Measurements from ENCODE around the gene SLC6A6. TPM values are rescaled to one million over a fixed set of nuclear protein-coding genes. Genes with fewer than 3 reads are reported as not detected.

SLC6A6 gene
- total RNA-seq, 1 donor from 2014 or later: 24.2 TPM

GRCh38 chr3:14524920-14525660 is 122.7 kb downstream of the SLC6A6 start:
- H3K9ac ChIP-seq (ENCODE audit: low read length): no peak overlapping the region
- no peak overlapping the region for H3K4me2 ChIP-seq (ENCODE audit: low read length)
- Mint-ChIP-seq H3K27ac (ENCODE audit: unreplicated experiment) (peak overlapping the region; percentile 30), H3K4me3 (ENCODE audit: unreplicated experiment) (no peak overlapping the region), H3K4me1 (ENCODE audit: low read depth, unreplicated experiment) (peaks cover 14% of the 10 kb centered on the region), H3K36me3 (ENCODE audit: low read depth, unreplicated experiment) (peaks cover 2% of the 10 kb centered on the region), H3K27me3 (ENCODE audit: low read depth, unreplicated experiment) (peaks cover 16% of the 10 kb centered on the region), H3K9me3 (ENCODE audit: unreplicated experiment) (peaks cover 2% of the 10 kb centered on the region)
- DNase-seq (ENCODE audit: low read depth) (no peak), FAIRE-seq (no peak)
- H3K9me3 ChIP-seq (ENCODE audit: insufficient read depth, low read depth, low read length): no peaks in the 10 kb centered on the region
- TF ChIP-seq CTCF (IDR thresholded peaks at IDR 0.05; ENCODE audit: insufficient read depth, low read depth, low read length) (no peak), EZH2 (IDR thresholded peaks at IDR 0.05; ENCODE audit: insufficient read depth, low read length) (no peak)
- H4K20me1 ChIP-seq (ENCODE audit: insufficient read depth, low read length): no peaks in the 10 kb centered on the region
- no peak overlapping the region for H2AFZ ChIP-seq (ENCODE audit: low read depth, low read length)
- no peaks in the 10 kb centered on the region for H3K36me3 ChIP-seq (ENCODE audit: insufficient read depth, low read length)
- peaks cover 18% of the 10 kb centered on the region for H3K27me3 ChIP-seq (ENCODE audit: insufficient read depth, low read length)
- H3K27ac ChIP-seq (ENCODE audit: low read depth, low read length): no peak overlapping the region
- no peak overlapping the region for H3K4me3 ChIP-seq (ENCODE audit: insufficient read depth, low read depth, low read length)
- H3K79me2 ChIP-seq (ENCODE audit: insufficient read depth, low read length): no peaks in the 10 kb centered on the region
- no peaks in the 10 kb centered on the region for H3K4me1 ChIP-seq (ENCODE audit: insufficient read depth, low read length)

GRCh38 chr3:14525685-14526631 is 123.6 kb downstream of the SLC6A6 start:
- no peaks in the 10 kb centered on the region for H3K79me2 ChIP-seq (ENCODE audit: insufficient read depth, low read length)
- no peak overlapping the region for H3K27ac ChIP-seq (ENCODE audit: low read depth, low read length)
- H3K9me3 ChIP-seq (ENCODE audit: insufficient read depth, low read depth, low read length): no peaks in the 10 kb centered on the region
- peaks cover 14% of the 10 kb centered on the region for H3K27me3 ChIP-seq (ENCODE audit: insufficient read depth, low read length)
- DNase-seq (ENCODE audit: low read depth) (peak; percentile 36), FAIRE-seq (no peak)
- H3K4me1 Mint-ChIP-seq (ENCODE audit: low read depth, unreplicated experiment): peaks cover 14% of the 10 kb centered on the region
- no peaks in the 10 kb centered on the region for H4K20me1 ChIP-seq (ENCODE audit: insufficient read depth, low read length)
- H3K9ac ChIP-seq (ENCODE audit: low read length): no peak overlapping the region
- H3K36me3 Mint-ChIP-seq (ENCODE audit: low read depth, unreplicated experiment): no peaks in the 10 kb centered on the region
- H3K27ac Mint-ChIP-seq (ENCODE audit: unreplicated experiment): no peak overlapping the region
- peaks cover 4% of the 10 kb centered on the region for H3K9me3 Mint-ChIP-seq (ENCODE audit: unreplicated experiment)
- H3K4me2 ChIP-seq (ENCODE audit: low read length): no peak overlapping the region
- H3K4me1 ChIP-seq (ENCODE audit: insufficient read depth, low read length): no peaks in the 10 kb centered on the region
- H3K36me3 ChIP-seq (ENCODE audit: insufficient read depth, low read length): no peaks in the 10 kb centered on the region
- no peak overlapping the region for H3K4me3 ChIP-seq (ENCODE audit: insufficient read depth, low read depth, low read length)
- peaks cover 11% of the 10 kb centered on the region for H3K27me3 Mint-ChIP-seq (ENCODE audit: low read depth, unreplicated experiment)
- H2AFZ ChIP-seq (ENCODE audit: low read depth, low read length): no peak overlapping the region
- H3K4me3 Mint-ChIP-seq (ENCODE audit: unreplicated experiment): no peak overlapping the region
- TF ChIP-seq CTCF (IDR thresholded peaks at IDR 0.05; ENCODE audit: insufficient read depth, low read depth, low read length): no peak

All from astrocyte (in vitro differentiated cells and primary cell).